Measurements from ENCODE around the gene SNX13.

Gene SNX13

DNA sequence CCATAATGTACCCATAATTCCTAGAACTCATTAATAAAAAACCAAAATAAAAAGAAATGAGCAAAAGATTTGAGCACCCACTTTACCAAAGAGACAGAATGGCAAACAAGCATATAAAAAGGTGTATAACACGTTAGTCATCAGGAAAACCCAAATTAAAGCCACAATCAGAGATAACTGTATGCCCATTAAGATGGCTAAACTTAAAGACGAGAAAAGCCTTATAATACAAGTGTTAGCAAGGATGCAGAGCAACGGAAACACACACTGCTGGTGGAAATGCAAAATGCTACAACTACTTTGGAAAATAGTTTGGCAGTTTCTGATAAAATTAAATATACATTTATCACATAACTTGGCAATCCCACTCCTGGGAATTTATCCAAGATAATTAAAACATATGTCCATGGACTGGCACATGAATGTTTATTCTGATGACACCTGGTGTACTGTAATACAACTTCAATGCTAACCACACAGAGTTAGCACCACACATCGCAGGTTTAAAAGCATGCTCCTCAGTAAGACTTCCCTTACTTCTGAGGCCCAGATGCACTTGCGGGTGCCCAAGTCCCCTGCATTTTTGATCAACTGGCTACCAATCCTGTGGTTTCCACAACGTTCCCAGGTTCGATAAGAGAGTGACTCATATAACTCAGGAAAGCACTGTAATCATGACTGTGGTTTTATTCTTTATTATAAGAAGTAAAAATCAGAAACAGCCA, 158.6 kb downstream of the SNX13 start:
- H3K4me3 ChIP-seq (ENCODE audit: low read depth, low read length): no peak overlapping the region
- TF ChIP-seq CTCF (conservative IDR thresholded peaks at IDR 0.05; ENCODE audit: low read depth, low read length): no peak
- DNase-seq (ENCODE audit: low read depth): peak; percentile 64

- no peak for DNase-seq (ENCODE audit: low read depth)
- H3K4me3 ChIP-seq (ENCODE audit: low read depth, low read length): no peak overlapping the region
- no peak for TF ChIP-seq CTCF (conservative IDR thresholded peaks at IDR 0.05; ENCODE audit: low read depth, low read length)
Measured at GRCh38 chr7:17779381-17779780, 160.9 kb downstream of the SNX13 start.

DNA sequence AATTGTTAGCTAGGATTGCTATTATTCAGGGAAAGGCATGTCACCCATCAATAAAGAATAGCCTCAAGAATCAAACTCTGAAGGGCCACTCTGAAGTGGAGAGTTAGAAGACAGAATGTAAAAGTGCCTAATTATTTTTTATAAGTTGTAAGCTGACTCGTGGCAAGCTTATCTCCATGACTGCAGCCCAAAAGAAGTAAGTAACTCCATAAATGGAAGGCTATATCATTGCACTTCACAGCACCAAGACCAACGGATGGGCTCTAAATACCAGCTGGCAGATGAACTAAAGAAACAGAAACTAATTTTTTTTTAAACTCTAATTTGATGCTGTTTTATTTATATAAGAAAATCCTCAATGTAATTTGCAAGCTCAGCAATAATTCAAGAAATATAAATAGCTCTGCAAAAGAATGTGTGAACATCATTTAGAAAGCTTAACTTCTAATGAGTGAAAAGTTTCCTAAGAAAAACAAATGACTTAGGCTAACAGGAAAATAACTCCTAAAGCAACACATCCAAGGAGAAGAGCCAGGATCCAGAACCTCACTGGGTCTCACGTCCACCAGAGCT, 165.5 kb downstream of the SNX13 start:
- no peak overlapping the region for H3K4me3 ChIP-seq (ENCODE audit: low read depth, low read length)
- TF ChIP-seq CTCF (conservative IDR thresholded peaks at IDR 0.05; ENCODE audit: low read depth, low read length): no peak
- peak; percentile 32 for DNase-seq (ENCODE audit: low read depth)

DNA sequence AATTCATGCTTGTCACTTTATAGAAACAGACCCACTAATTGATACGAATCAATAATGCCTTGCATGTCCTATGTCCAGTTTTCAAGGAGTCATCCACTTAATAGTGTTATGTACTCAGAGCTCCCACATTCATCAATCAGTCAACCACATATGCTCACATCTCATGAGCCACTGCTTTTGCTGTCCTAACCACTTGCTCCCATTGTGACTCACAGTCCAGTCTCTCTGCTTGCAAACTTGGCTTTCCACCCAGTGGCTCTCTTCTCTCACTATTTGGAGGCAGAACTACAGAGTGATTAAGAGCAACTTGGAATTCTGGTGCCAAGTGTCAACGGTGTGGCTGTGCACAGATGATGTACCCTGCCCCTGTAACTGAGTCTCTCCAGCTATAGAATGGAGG, 166.0 kb downstream of the SNX13 start:
- TF ChIP-seq CTCF (conservative IDR thresholded peaks at IDR 0.05; ENCODE audit: low read depth, low read length): no peak
- H3K4me3 ChIP-seq (ENCODE audit: low read depth, low read length): no peak overlapping the region
- DNase-seq (ENCODE audit: low read depth): peak; percentile 80

DNA sequence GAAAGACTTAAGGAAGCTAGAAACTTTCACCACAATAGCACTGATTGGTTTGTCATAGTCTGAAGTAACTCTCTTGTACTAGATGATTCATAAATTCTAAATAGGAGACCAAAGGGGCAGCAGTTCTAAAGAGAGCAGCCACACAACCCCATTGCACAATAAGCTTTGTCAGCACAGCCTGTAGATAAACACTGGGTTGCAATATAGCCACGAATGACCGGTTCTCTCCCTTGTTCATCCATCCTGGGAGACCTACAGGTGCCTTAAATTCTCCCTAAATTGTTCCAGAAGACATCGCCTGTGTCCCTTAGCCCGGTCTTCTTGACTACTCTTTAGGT, 167.0 kb downstream of the SNX13 start:
- peak; percentile 94 for DNase-seq (ENCODE audit: low read depth)
- TF ChIP-seq CTCF (conservative IDR thresholded peaks at IDR 0.05; ENCODE audit: low read depth, low read length): no peak
- no peak overlapping the region for H3K4me3 ChIP-seq (ENCODE audit: low read depth, low read length)

DNA sequence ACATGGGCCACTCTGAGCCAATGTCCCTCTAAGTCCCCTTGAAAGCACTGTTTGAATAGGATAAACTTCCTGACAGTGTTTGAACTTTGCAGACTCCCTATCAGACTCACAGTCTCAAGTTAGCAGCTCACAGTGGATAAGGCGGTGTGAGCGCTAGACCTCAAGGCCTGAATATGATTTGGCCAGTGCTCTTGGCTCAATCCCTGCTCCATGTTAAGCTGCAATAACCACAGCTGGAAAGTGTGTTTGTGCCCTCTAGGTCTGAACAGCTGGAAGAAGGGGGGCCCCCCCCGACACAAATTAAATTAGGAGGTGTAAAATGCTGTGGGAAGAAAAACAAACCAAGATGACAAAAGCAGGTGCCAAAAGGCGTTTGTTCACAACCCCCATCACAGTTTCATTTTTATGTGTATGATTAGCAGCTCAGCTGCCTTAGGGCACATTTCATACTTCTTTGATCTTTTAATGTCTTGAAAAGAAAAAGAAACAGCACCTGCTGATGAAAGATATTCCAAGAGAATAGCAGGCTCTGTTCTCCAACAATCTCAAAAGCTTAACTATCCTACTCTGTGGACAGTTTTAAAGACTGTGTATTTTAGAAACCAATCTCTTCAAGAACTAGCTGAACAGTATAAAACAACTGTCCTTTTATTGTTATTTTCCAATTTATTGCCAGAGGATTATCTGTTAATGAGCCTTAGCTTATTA, 167.6 kb downstream of the SNX13 start:
- TF ChIP-seq CTCF (conservative IDR thresholded peaks at IDR 0.05; ENCODE audit: low read depth, low read length): no peak
- no peak overlapping the region for H3K4me3 ChIP-seq (ENCODE audit: low read depth, low read length)
- peak; percentile 6 for DNase-seq (ENCODE audit: low read depth)

Measured in choroid plexus epithelial cell (primary cell).